ENCODE data around the gene LRP2. TPM values are rescaled to one million over a fixed set of nuclear protein-coding genes. Genes with fewer than 3 reads are reported as not detected.

The LRP2 gene
- polyA plus RNA-seq, 1 donor (not counting 4 experiments of a cell fraction or from before 2014, with no cell fraction given), result not detected

- Histone ChIP-seq H3K4me3 (ENCODE audit: control insufficient read depth in 2 of 3, extremely low read depth in 1 of 3, insufficient read depth in 2 of 3, low read depth in 1 of 3, low read length in 3 of 3) (no peak overlapping the region), H3K36me3 (ENCODE audit: control insufficient read depth in 2 of 2, extremely low read depth in 1 of 2, insufficient read depth in 2 of 2, low read length in 2 of 2) (no peaks in the 10 kb centered on the region), H3K9ac (ENCODE audit: control insufficient read depth, extremely low read depth, insufficient read depth, low read length) (no peak overlapping the region), H3K27me3 (ENCODE audit: control insufficient read depth, extremely low read depth, insufficient read depth, low read length) (peaks cover 6% of the 10 kb centered on the region), H2AFZ (ENCODE audit: control insufficient read depth, low read length) (no peak overlapping the region), H3K79me2 (ENCODE audit: control insufficient read depth, insufficient read depth, low read length) (no peaks in the 10 kb centered on the region), H3K4me2 (ENCODE audit: control insufficient read depth, extremely low read depth, insufficient read depth, low read depth, low read length) (no peak overlapping the region), H3K27ac (ENCODE audit: control insufficient read depth, insufficient read depth, low read length) (no peak overlapping the region), H3K9me1 (ENCODE audit: control insufficient read depth, extremely low read depth, insufficient read depth, low read length) (no peaks in the 10 kb centered on the region), H3K9me3 (ENCODE audit: control insufficient read depth, low read depth, low read length) (no peaks in the 10 kb centered on the region), H4K20me1 (ENCODE audit: control insufficient read depth, extremely low read depth, insufficient read depth, low read length) (no peaks in the 10 kb centered on the region), H3K4me1 (ENCODE audit: control insufficient read depth, extremely low read depth, insufficient read depth, low read length) (no peaks in the 10 kb centered on the region)
- FAIRE-seq (no peak), DNase-seq (ENCODE audit: low read depth, low spot score) (no peak)
- TF ChIP-seq, protein P1, sequence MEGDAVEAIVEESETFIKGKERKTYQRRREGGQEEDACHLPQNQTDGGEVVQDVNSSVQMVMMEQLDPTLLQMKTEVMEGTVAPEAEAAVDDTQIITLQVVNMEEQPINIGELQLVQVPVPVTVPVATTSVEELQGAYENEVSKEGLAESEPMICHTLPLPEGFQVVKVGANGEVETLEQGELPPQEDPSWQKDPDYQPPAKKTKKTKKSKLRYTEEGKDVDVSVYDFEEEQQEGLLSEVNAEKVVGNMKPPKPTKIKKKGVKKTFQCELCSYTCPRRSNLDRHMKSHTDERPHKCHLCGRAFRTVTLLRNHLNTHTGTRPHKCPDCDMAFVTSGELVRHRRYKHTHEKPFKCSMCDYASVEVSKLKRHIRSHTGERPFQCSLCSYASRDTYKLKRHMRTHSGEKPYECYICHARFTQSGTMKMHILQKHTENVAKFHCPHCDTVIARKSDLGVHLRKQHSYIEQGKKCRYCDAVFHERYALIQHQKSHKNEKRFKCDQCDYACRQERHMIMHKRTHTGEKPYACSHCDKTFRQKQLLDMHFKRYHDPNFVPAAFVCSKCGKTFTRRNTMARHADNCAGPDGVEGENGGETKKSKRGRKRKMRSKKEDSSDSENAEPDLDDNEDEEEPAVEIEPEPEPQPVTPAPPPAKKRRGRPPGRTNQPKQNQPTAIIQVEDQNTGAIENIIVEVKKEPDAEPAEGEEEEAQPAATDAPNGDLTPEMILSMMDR (optimal IDR thresholded peaks at IDR 0.05 in 1 of 3, IDR thresholded peaks at IDR 0.05 in 1 of 3, conservative IDR thresholded peaks at IDR 0.05 in 1 of 3; ENCODE audit: extremely low read depth in 1 of 3, insufficient read depth in 2 of 3, low read length in 3 of 3), result no peak
- no peak for TF ChIP-seq EZH2 (IDR thresholded peaks at IDR 0.05; ENCODE audit: low read length)
- dilution Hi-C loops (cut with MboI; ENCODE audit: extremely low pct_ligation_motif_present, low sequenced_read_pairs), result no loop called here
These were observed 37.6 kb downstream of the LRP2 start for GRCh38 chr2:169324581-169325260.

- dilution Hi-C loops (cut with MboI; ENCODE audit: extremely low pct_ligation_motif_present, low sequenced_read_pairs), result no loop called here
- H3K4me2 ChIP-seq (ENCODE audit: control insufficient read depth, extremely low read depth, insufficient read depth, low read depth, low read length), result no peak overlapping the region
- H3K9me3 ChIP-seq (ENCODE audit: control insufficient read depth, low read depth, low read length), result no peaks in the 10 kb centered on the region
- TF ChIP-seq EZH2 (IDR thresholded peaks at IDR 0.05; ENCODE audit: low read length), result no peak
- TF ChIP-seq, protein P1 (optimal IDR thresholded peaks at IDR 0.05 in 1 of 3, IDR thresholded peaks at IDR 0.05 in 1 of 3, conservative IDR thresholded peaks at IDR 0.05 in 1 of 3; ENCODE audit: extremely low read depth in 1 of 3, insufficient read depth in 2 of 3, low read length in 3 of 3), result no peak
- H4K20me1 ChIP-seq (ENCODE audit: control insufficient read depth, extremely low read depth, insufficient read depth, low read length), result no peaks in the 10 kb centered on the region
- no peak overlapping the region for H2AFZ ChIP-seq (ENCODE audit: control insufficient read depth, low read length)
- no peaks in the 10 kb centered on the region for H3K4me1 ChIP-seq (ENCODE audit: control insufficient read depth, extremely low read depth, insufficient read depth, low read length)
- no peak overlapping the region for H3K4me3 ChIP-seq (ENCODE audit: control insufficient read depth in 2 of 3, extremely low read depth in 1 of 3, insufficient read depth in 2 of 3, low read depth in 1 of 3, low read length in 3 of 3)
- H3K79me2 ChIP-seq (ENCODE audit: control insufficient read depth, insufficient read depth, low read length), result no peaks in the 10 kb centered on the region
- no peak for FAIRE-seq
- H3K9ac ChIP-seq (ENCODE audit: control insufficient read depth, extremely low read depth, insufficient read depth, low read length), result no peak overlapping the region
- H3K9me1 ChIP-seq (ENCODE audit: control insufficient read depth, extremely low read depth, insufficient read depth, low read length), result no peaks in the 10 kb centered on the region
- no peak for DNase-seq (ENCODE audit: low read depth, low spot score)
- no peaks in the 10 kb centered on the region for H3K36me3 ChIP-seq (ENCODE audit: control insufficient read depth in 2 of 2, extremely low read depth in 1 of 2, insufficient read depth in 2 of 2, low read length in 2 of 2)
- H3K27ac ChIP-seq (ENCODE audit: control insufficient read depth, insufficient read depth, low read length), result no peak overlapping the region
- H3K27me3 ChIP-seq (ENCODE audit: control insufficient read depth, extremely low read depth, insufficient read depth, low read length), result peaks cover 7% of the 10 kb centered on the region
These were observed 38.5 kb downstream of the LRP2 start for GRCh38 chr2:169323841-169324240.

Data from keratinocyte (primary cell).